Lower leg skin (tissue), 4 donors: ENCODE data around the gene SLC6A18. TPM values are rescaled to one million over a fixed set of nuclear protein-coding genes. Genes with fewer than 3 reads are reported as not detected.

Experiments
- DNase-seq, 2 donors: peaks; one replicate each; pipeline ENCODE4 v3.0.0-alpha.2; 2019; ENCODE audit warnings: low spot score in 2 of 2
- H3K4me3 ChIP-seq: fragments of 200-600 bp; sonication (generic); 2 replicates; pipeline ENCODE4 v1.5.1; 2017; ENCODE audit warnings: mild to moderate bottlenecking, low read depth; ENCODE audit not compliant: poor library complexity, severe bottlenecking
- POLR2A ChIP-seq, 2 donors: fragments of 450-650 bp; IDR thresholded peaks; one replicate each; pipeline ENCODE4 v1.6.1; 2016 to 2017; ENCODE audit warnings: antibody characterized with exemption in 2 of 2, mild to moderate bottlenecking in 1 of 2, moderate library complexity in 1 of 2
- WGBS, 2 donors: methylation state at CpG; one replicate each; pipeline ENCODE4 v1.1.5; 2018; 5-methylcytosine and 5-hydroxymethylcytosine counted together
- intact Hi-C: fragments of 100-400 bp; cut with DNase I; formaldehyde crosslinking; loops from one replicate; pipeline ENCODE4 v1.15.0; 2023; ENCODE audit warnings: low total_unique reads
- total RNA-seq, 4 donors: library from RNA; depleted of rRNA; stranded (reverse); fragments of >200 nt; gene quantifications; one replicate each; pipeline ENCODE4 v1.1.0, GENCODE V29; 2016
- TF ChIP-seq, protein P1 (sequence below), 3 donors: fragments of 450-650 bp; IDR thresholded peaks; one replicate each; pipeline ENCODE4 v1.5.1; 2016; ENCODE audit warnings: antibody characterized with exemption in 3 of 3, mild to moderate bottlenecking in 3 of 3, moderate library complexity in 2 of 3

The SLC6A18 gene
- total RNA-seq, 4 donors from 2014 or later, result not detected

DNA sequence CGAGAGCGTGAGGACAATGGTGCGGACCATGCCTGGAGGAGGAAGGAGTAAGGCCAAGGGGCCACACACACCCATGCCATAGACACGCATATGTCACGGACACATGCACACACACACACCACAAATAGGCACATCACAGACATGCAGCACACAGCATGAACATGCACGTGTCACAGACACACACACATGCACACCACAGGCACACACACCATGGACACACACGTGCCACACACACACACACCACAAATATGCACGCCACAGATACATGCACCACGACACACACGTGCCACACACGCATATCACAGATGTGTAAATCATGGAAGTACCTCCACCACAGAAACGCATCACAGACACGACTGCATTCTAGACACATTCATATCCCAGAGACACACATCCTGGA, 53.0 kb downstream of the SLC6A18 start:
- H3K4me3 ChIP-seq, result no peak overlapping the region
- TF ChIP-seq, protein P1, sequence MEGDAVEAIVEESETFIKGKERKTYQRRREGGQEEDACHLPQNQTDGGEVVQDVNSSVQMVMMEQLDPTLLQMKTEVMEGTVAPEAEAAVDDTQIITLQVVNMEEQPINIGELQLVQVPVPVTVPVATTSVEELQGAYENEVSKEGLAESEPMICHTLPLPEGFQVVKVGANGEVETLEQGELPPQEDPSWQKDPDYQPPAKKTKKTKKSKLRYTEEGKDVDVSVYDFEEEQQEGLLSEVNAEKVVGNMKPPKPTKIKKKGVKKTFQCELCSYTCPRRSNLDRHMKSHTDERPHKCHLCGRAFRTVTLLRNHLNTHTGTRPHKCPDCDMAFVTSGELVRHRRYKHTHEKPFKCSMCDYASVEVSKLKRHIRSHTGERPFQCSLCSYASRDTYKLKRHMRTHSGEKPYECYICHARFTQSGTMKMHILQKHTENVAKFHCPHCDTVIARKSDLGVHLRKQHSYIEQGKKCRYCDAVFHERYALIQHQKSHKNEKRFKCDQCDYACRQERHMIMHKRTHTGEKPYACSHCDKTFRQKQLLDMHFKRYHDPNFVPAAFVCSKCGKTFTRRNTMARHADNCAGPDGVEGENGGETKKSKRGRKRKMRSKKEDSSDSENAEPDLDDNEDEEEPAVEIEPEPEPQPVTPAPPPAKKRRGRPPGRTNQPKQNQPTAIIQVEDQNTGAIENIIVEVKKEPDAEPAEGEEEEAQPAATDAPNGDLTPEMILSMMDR (IDR thresholded peaks at IDR 0.05), result no peak
- no peak for TF ChIP-seq POLR2A (IDR thresholded peaks at IDR 0.05)
- no peak for DNase-seq
- intact Hi-C loops, result no loop called here
- 88 to 95% methylated on average over 13 of the region's 13 CpGs for WGBS, 2 donors

DNA sequence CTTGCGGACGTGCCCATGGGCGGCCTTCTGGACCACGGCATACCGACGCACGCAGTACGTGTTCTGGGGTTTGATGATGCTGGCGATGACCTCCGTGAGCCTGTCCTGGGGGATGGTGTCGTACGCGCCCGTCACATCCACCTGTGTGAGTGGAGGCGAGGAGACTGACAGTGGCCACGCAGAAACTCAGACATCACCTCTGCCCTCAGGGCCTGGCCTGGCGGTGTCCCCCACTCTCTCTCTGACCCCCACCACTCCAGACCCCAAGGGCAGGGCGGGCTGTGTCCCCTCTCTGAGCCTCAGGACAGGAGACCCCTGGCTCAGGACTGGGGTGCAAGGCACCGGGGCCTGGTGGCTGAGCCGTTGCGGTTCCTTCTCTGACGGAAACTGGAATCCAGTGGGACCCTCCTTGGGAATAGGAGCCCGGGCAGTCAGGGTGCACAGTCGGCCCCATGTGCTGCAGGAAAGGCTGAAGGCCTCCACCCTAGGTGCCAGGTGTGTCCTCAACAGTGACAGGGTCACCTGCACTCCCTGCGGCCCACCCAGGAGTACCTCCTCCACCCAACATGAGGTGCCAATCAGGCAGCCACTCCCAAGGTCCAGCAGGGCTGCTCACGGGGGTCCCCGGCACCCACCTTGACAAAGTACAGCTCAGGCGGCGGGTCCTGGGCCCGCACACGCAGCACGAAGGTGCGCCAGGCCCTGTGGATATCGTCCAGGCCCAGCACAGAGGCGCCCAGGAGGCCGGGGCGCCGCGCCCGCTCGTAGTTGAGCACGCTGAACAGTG, 53.7 kb downstream of the SLC6A18 start:
- H3K4me3 ChIP-seq, result no peak overlapping the region

DNA sequence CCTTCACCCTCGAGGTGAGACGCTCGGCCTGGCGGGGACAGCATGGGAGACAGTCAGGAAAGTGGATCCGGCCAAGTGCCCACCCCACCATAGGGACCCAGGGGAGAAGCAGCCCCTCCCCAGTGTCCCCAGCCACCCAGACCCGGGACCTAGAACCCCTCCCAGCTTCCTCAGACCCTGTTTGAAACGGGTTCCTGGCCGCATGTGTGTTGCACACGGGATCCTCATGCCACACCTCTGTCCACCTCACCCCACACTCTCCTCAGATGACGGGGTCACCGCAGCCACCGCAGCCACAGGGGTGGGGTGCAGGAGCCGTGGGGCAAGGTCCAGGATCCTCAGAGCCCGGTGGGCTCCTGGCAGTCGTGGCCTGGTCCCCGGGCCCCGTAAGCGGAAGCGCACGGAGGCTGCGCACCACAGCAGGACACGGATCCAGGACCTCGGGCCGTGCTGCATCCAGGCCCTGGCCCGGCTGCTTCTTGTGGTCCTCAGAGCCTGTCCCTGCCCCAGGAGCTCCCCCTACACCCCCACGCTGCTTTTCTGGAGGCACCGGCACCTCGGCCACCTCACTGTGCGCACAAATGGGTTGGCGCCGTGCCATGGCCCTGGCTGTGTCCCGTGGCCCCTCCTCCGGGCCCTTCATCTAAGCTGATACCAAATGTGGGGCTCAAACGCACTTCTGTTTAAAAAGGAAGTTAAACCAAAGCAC, 54.4 kb downstream of the SLC6A18 start:
- WGBS, 2 donors, result 88 to 94% methylated on average over 25 to 31 of the region's 34 CpGs
- H3K4me3 ChIP-seq, result no peak overlapping the region
- no peak for DNase-seq
- TF ChIP-seq, protein P1 (IDR thresholded peaks at IDR 0.05), result no peak
- no peak for TF ChIP-seq POLR2A (IDR thresholded peaks at IDR 0.05)
- intact Hi-C loops, result no loop called here

More for the DNA sequence above, 53.7 kb downstream of the SLC6A18 start:
- WGBS, 2 donors, result 95 to 97% methylated on average over 22 to 37 of the region's 42 CpGs
- intact Hi-C loops, result no loop called here
- DNase-seq, result no peak
- TF ChIP-seq, protein P1 (IDR thresholded peaks at IDR 0.05), result no peak
- no peak for TF ChIP-seq POLR2A (IDR thresholded peaks at IDR 0.05)

DNA sequence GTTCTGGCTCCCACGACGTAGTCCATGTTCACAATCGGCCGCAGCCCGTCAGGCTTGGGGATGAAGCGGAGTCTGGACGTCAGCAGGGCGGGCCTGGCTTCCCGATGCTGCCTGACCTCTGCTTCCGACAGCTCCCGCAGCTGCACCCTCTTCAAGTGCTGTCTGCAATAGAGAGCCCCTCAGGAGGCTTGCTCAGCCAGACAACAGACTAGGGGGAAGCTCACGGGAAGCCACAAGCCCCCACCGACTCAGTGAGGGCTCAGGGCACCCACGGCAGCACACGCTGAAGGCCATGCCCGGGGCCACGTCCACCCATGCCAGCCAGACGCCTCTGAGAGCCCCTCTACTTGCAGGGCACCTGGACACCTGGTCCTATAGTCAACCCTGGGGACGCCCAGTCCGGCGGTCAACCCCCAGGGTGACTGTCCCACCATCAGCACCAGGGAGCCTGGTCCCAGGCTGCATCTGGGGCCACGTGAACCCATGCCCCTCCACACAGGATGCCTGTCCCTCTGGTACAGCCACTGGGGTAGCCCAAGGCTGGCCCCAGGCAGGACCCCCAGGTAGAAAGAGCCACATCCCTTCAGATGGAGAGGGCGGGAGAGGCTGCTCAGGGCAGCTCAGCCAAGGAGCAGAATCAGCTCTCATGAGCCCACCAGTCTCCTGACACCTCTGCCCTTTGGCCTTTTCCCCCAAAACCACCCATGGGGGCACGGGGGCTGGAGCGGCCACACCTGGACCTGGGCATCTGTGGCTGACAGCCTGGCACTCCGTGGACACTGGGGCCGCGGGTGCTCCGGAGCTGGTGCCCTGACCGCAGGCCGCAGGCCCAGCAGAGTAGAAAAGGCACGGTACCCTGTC, 55.2 kb downstream of the SLC6A18 start:
- no peak for DNase-seq
- intact Hi-C loops, result no loop called here
- H3K4me3 ChIP-seq, result no peak overlapping the region
- 91 to 93% methylated on average over 17 to 32 of the region's 32 CpGs for WGBS, 2 donors
- TF ChIP-seq, protein P1 (IDR thresholded peaks at IDR 0.05), result no peak
- no peak for TF ChIP-seq POLR2A (IDR thresholded peaks at IDR 0.05)

DNA sequence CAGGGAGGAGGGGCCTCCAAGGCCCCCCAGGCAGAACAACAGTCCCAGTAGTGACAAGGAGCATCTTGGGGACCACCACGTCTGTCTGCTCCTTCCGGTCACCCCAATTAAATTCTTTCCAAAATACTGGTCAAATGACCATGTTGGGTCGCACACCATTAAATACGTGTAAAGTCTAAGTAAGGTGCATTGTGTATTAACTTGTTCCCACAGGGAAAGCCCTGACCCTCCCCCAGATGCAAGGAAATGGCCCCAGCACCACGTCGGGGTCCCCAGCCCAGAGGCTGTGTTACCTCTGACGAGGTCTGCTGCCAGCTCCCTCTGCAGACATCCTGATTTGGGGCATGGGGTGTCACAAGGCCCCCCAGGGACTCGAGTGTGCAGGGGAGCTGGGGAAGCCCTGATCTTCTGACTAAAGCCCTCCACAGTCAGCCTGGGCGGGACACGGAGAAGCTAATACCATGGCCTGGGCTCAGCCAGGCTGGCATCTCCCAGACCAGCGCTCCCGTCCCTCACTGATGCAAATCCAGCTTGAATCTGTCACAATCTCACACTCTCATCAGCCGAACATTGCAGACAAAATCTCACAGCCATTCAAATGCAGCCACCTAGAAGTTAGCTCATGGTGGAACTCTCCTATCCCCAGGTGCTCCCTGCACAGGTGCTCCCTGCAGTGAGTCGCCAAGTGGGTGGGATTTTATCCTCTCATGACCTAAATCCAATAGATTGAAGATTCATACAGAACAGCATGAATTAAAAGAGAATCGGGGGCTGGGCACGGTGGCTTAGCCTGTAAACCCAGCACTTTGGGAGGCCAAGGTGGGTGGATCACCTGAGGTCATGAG, 56.1 kb downstream of the SLC6A18 start:
- H3K4me3 ChIP-seq, result no peak overlapping the region
- TF ChIP-seq, protein P1 (IDR thresholded peaks at IDR 0.05), result no peak
- TF ChIP-seq POLR2A (IDR thresholded peaks at IDR 0.05), result no peak
- DNase-seq, result no peak
- 81 to 82% methylated on average over 16 of the region's 16 CpGs for WGBS, 2 donors
- intact Hi-C loops, result no loop called here
